Thyroid gland (tissue), 4 donors: ENCODE measurements around the gene MET. TPM values are rescaled to one million over a fixed set of nuclear protein-coding genes. Genes with fewer than 3 reads are reported as not detected.

Source experiments
- DNase-seq, 2 donors: peaks; one replicate each; pipeline ENCODE4 v3.0.0-alpha.2; 2019
- H3K27ac ChIP-seq, 3 donors: fragments of 200-600 bp; sonication (generic); 1 replicate in 2 of 3; 2 replicates in 1 of 3; pipeline ENCODE4 v1.5.1; 2016 to 2019; ENCODE audit warnings: mild to moderate bottlenecking in 1 of 3, moderate library complexity in 1 of 3
- H3K27me3 ChIP-seq: fragments of 200-600 bp; sonication (generic); one replicate; pipeline ENCODE4 v1.5.1; 2019
- H3K36me3 ChIP-seq, 2 donors: fragments of 200-600 bp; sonication (generic); one replicate each; pipeline ENCODE4 v1.5.1; 2016 to 2019
- H3K4me1 ChIP-seq, 2 donors: fragments of 200-600 bp; sonication (generic); one replicate each; pipeline ENCODE4 v1.5.1; 2017 to 2019
- H3K4me3 ChIP-seq, 3 donors: fragments of 200-600 bp; sonication (generic); replicated peaks in 1 of 3; 1 replicate in 2 of 3; 2 replicates in 1 of 3; pipeline ENCODE4 v1.5.1; 2016; ENCODE audit warnings: mild to moderate bottlenecking in 1 of 3
- H3K9me3 ChIP-seq: fragments of 200-600 bp; sonication (generic); one replicate; pipeline ENCODE4 v1.5.1; 2017
- CTCF ChIP-seq, 6 experiments: fragments of 200-600 bp in 3 of 6; fragments of 450-650 bp in 3 of 6; sonication (generic) in 3 of 6; IDR thresholded peaks; one replicate each; pipeline ENCODE4 v1.5.1; 2016 to 2019; ENCODE audit warnings: antibody characterized with exemption in 6 of 6, mild to moderate bottlenecking in 2 of 6, inconsistent platforms in 1 of 6, moderate library complexity in 1 of 6
- POLR2A ChIP-seq, 2 donors: fragments of 450-650 bp; IDR thresholded peaks; one replicate each; pipeline ENCODE4 v1.6.1; 2017; ENCODE audit warnings: antibody characterized with exemption in 2 of 2, mild to moderate bottlenecking in 2 of 2, moderate library complexity in 1 of 2
- WGBS, 2 donors: methylation state at CpG; one replicate each; pipeline ENCODE4 v1.1.5; 2017; 5-methylcytosine and 5-hydroxymethylcytosine counted together
- intact Hi-C: fragments of 100-400 bp; cut with DNase I; formaldehyde crosslinking; loops from one replicate; pipeline ENCODE4 v1.15.1; 2023
- total RNA-seq, 4 donors: library from RNA; depleted of rRNA; stranded (reverse); fragments of >200 nt; gene quantifications; one replicate each; pipeline ENCODE4 v1.2.3, GENCODE V29; 2016

The MET gene
- total RNA-seq, 4 donors from 2014 or later: 41.5 to 59.6 (median 52.7) TPM

- no peak for DNase-seq
- peaks cover 18 to 19% of the 10 kb centered on the region in 2 donors for H3K4me1 ChIP-seq
- no peaks in the 10 kb centered on the region for H3K9me3 ChIP-seq
- no peaks in the 10 kb centered on the region for H3K36me3 ChIP-seq
- intact Hi-C loops: loop anchor here (10.0 kb wide), 1 partner anchor 107 kb away; the partner anchor contains the start of gene MET
- no peak overlapping the region for H3K4me3 ChIP-seq
- no peaks in the 10 kb centered on the region for H3K27me3 ChIP-seq
- H3K27ac ChIP-seq: no peak overlapping the region
- TF ChIP-seq CTCF (IDR thresholded peaks at IDR 0.05): no peak
- no peak for TF ChIP-seq POLR2A (IDR thresholded peaks at IDR 0.05)
- WGBS, 2 donors: 91 to 93% methylated on average over 2 of the region's 2 CpGs
These were observed 109.6 kb downstream of the MET start for GRCh38 chr7:116781584-116781983.

DNA sequence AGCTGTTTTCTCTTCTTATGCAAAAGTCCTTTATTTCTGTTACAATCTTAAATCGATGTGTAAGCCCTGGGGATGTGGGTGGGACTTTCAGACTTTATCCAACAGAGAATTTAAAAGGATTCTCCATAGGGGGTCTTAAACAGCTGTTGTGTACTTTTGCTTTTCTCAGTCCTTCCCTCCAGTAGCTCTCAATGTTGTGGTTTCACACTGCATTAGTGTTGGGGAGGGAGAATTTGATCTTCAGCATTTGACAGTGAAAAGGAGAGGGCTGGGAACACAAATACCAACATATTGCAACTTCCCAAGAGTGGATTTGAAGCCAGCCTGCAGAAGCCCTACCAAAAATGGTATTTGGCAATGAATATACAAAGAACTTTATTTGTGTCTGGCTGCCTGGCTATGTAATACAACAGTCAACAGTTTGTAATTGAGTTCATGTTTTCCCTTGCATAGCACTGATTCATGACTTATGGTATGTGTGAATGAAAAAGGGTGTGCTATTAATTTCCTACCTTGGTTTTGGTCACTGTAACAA, 110.2 kb downstream of the MET start:
- Histone ChIP-seq H3K9me3 (no peaks in the 10 kb centered on the region), H3K36me3 (no peaks in the 10 kb centered on the region), H3K4me3 (no peak overlapping the region), H3K4me1 (peaks cover 18 to 19% of the 10 kb centered on the region in 2 donors), H3K27me3 (no peaks in the 10 kb centered on the region), H3K27ac (no peak overlapping the region)
- TF ChIP-seq CTCF (IDR thresholded peaks at IDR 0.05) (no peak), POLR2A (IDR thresholded peaks at IDR 0.05) (no peak)
- intact Hi-C loops: loop anchor here (10.0 kb wide), 1 partner anchor 107 kb away; the partner anchor contains the start of gene MET
- 37% methylated on average over 1 of the region's 1 CpG for WGBS, 2 donors
- no peak for DNase-seq

DNA sequence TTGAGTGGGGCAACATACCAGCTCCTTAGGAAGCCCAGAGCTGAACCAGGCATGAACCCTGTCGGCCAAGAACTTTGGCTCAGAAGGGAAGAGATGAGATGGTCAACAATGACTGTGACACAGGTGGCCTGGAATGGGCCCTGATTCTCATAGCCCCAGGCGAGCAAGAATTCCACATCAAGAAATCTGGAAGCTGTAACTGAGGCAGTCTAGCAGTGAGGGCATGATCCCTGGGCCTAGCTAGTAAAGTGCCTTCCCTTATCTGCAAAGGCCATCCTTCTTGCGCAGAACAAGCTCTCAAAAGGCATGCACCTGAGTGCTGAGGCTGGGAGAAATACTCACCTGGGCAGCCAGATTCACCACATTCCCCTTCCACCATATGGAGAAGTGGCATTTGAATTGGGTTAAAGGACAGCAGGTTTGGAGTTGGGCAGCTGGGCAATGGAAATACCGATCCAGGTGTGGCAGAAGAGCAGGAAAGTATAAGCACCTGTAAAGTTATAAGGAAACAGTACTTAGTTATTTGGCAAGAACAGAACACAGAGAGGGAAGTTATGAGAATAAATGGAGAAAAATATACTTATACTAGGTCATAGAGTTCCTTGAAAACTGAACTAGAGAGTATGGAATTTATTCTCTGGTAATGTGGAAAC, 111.8 kb downstream of the MET start:
- Histone ChIP-seq H3K9me3 (no peaks in the 10 kb centered on the region), H3K4me3 (no peak overlapping the region), H3K27ac (no peak overlapping the region), H3K36me3 (no peaks in the 10 kb centered on the region), H3K27me3 (no peaks in the 10 kb centered on the region), H3K4me1 (peaks cover 18 to 19% of the 10 kb centered on the region in 2 donors)
- TF ChIP-seq POLR2A (IDR thresholded peaks at IDR 0.05) (no peak), CTCF (IDR thresholded peaks at IDR 0.05) (no peak)
- 94 to 96% methylated on average over 4 of the region's 4 CpGs for WGBS, 2 donors
- intact Hi-C loops: loop anchor here (10.0 kb wide), 1 partner anchor 109 kb away; the partner anchor contains the start of gene MET
- no peak for DNase-seq

DNA sequence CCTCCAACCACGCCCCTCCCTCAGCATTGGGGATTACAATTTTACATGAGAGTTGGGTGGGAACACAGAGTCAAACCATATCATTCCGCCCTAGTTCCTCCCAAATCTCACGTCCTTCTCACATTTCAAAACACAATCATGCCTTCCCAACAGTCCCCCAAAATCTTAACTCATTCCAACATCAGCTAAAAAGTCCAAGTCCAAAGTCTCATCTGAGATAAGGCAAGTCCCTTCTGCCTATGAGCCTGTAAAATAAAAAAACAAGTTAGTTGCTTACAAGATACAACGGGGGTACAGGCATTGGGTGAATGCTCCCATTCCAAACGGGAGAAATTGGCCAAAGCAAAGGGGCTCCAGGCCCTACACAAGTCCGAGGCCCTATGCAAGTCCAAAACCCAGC, 112.7 kb downstream of the MET start:
- DNase-seq: no peak
- peaks cover 18 to 19% of the 10 kb centered on the region in 2 donors for H3K4me1 ChIP-seq
- no peaks in the 10 kb centered on the region for H3K9me3 ChIP-seq
- intact Hi-C loops: loop anchor here (10.0 kb wide), 1 partner anchor 110 kb away; the partner anchor contains the start of gene MET
- no peak overlapping the region for H3K27ac ChIP-seq
- H3K4me3 ChIP-seq: no peak overlapping the region
- no peaks in the 10 kb centered on the region for H3K36me3 ChIP-seq
- 94 to 96% methylated on average over 6 of the region's 6 CpGs for WGBS, 2 donors
- no peaks in the 10 kb centered on the region for H3K27me3 ChIP-seq
- no peak for TF ChIP-seq POLR2A (IDR thresholded peaks at IDR 0.05)
- no peak for TF ChIP-seq CTCF (IDR thresholded peaks at IDR 0.05)

- no peak for TF ChIP-seq CTCF (IDR thresholded peaks at IDR 0.05)
- no peak for TF ChIP-seq POLR2A (IDR thresholded peaks at IDR 0.05)
- Histone ChIP-seq H3K27me3 (no peaks in the 10 kb centered on the region), H3K9me3 (no peaks in the 10 kb centered on the region), H3K36me3 (no peaks in the 10 kb centered on the region), H3K27ac (no peak overlapping the region), H3K4me3 (no peak overlapping the region), H3K4me1 (peaks cover 7% of the 10 kb centered on the region in 2 donors)
- intact Hi-C loops: loop anchor here (10.0 kb wide), 1 partner anchor 111 kb away; the partner anchor contains the start of gene MET
- no peak for DNase-seq
These were observed 113.8 kb downstream of the MET start for GRCh38 chr7:116785843-116786242.
